NOMO-1 treated with dmso at 0.1 percent for 144 hours (cell line): ENCODE data around the gene PCSK7.

ENCODE experiments used
- DNase-seq: peaks from one replicate; lab custom pipeline; 2025; ENCODE audit not compliant: unreplicated experiment; lab: John Stamatoyannopoulos, UW

The PCSK7 gene

DNA sequence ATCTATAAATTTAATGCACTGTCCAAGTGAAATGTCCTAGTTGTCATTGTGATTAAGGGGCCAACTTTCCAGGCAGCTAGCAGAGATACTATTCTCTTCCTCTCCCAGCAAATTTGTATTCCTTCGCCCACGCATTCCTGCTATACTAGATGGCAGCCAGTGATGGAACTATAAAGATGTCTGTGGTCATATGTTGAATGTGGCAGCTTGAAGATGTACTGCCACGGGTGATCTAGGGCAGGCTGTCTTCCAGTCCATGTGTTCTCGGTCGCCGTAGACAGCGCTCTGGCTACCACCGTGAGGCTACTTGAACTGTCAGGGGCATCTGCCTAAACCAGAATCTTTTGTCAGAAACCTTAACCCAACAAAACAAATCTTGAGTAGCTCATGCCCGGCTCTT is 61.7 kb downstream of the PCSK7 start:
- DNase-seq = no peak

DNA sequence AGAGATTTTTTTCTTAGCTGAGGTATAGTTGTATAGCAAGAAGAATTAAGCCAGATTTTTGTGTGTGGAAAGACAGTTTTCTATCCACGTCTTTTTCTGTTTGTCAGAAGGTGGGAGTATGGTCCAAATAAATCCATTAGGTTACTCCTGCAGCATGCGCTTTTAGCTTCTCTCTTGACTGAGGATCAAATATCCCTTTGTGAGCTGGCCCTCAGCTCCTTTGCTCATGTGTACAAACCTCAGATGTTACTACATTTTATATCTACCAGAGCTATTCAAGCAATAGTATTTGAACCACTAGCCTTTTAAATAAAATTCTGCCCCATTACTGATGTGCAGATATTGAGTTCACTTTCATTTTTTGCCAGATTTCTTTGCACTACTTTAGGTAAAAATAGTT is 62.1 kb downstream of the PCSK7 start:
- DNase-seq = no peak

DNA sequence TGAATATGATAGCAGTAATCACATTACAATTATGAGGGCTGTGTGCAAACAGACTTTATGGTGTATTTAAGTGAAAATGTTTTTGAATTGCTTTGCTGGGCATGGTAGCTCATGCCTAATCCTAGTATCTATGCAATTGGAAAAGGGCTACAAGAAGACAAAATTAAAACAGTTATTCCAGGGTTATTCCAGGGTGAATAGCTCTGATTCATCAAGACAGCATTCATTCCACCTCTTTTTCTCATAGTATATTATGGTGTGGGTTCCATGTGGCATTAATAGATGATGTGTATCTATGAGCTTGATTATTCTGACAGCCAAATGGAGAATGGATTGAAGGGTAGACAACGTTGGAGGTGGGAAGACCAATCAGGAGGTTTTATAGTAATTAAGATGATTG is 65.4 kb downstream of the PCSK7 start:
- no peak for DNase-seq

DNA sequence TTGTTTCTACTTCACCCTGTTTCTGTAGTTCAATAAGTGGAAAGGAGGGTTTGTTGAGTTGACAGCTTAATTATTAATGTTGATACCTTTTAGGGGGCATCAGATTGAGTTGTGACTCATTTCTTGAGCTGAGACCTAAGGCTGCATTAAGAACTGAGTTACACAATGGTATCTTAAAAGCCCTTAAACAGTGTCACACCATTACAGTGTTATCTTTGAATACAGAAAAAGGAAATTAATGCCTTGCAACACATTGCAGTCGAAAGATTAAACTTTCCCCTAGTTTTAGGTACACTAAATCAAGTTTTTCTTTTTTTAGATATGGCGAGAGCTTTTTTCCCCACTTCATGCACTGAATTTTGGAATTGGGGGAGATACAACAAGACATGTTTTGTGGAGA is 71.0 kb downstream of the PCSK7 start:
- no peak for DNase-seq

DNA sequence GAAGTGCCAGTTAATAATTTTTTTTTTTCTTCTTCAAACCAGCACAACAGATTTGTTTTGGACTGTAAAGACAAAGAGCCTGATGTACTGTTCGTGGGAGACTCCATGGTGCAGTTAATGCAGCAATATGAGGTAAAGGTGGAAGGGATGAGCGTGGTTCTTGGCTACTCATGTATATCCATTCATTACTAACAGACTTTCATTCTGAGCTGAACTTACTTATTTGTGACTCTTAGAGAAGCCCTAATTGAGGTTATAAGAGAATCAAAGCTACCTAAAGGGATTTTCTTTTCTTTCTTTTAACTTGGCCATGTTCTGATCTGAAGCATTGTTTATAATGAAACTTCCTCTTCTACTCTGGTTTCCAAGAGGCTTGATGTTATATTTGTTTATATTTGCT is 72.0 kb downstream of the PCSK7 start:
- DNase-seq = no peak

DNA sequence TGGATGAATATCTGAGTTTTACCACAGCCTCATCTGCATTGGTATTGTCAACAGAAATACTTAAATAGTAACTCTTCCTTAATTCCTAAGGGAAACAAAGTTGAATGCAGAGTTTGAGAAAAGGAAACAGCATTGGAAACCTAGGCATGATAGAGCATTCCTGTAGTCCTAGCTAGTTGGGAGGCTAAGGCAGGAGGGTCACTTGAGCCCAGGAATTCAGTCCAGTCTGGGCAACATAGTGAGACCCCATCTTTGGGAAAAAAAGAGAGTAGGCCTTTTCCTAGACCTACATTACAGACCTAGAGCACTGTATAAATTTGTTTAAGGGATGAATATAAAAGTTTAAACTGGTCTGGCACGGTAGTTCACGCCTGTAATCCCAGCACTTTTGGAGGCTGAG is 74.4 kb downstream of the PCSK7 start:
- no peak for DNase-seq

DNA sequence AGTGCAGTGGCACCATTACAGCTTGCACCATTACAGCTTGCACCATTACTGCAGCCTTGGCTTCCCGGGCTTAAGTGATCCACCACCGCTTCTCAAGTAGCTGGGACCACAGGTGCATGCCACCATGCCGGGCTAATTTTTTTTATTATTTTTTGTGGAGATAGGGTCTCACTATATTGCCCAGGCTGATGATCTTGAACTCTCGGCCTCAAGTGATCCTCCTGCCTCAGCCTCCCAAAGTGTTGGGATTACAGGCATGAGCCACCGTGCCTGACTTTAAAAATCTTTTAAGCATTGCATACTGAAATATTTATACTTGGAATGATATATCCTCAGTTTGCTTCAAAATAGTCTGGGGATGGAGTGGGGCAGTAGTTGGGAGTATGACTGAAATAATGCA is 77.4 kb downstream of the PCSK7 start:
- no peak for DNase-seq
